SJSA1 (cell line): Measurements from ENCODE around the gene MAGOH. TPM values are rescaled to one million over a fixed set of nuclear protein-coding genes. Genes with fewer than 3 reads are reported as not detected.
A peak's percentile ranks its signal among the peaks of the same experiment; 100 is the strongest.

Source experiments
- DNase-seq, 2 experiments: peaks; one replicate each; pipeline ENCODE4 v3.0.0-alpha.2; 2015 to 2020; ENCODE audit warnings: low spot score in 2 of 2, low read depth in 1 of 2
- H3K27ac ChIP-seq: fragments of 250-450 bp; sonication (Bioruptor Pico); 2 replicates; pipeline ENCODE4 v1.5.1; 2020; ENCODE audit warnings: mild to moderate bottlenecking, moderate library complexity
- H3K27me3 ChIP-seq: fragments of 250-450 bp; sonication (Bioruptor Pico); replicated peaks from 2 replicates; pipeline ENCODE4 v1.5.1; 2020; ENCODE audit warnings: mild to moderate bottlenecking, moderate library complexity
- H3K36me3 ChIP-seq: fragments of 250-450 bp; sonication (Bioruptor Pico); 2 replicates; pipeline ENCODE4 v1.5.1; 2020; ENCODE audit warnings: mild to moderate bottlenecking
- H3K4me1 ChIP-seq: fragments of 250-450 bp; sonication (Bioruptor Pico); replicated peaks from 2 replicates; pipeline ENCODE4 v1.6.1; 2021; ENCODE audit warnings: mild to moderate bottlenecking
- H3K4me3 ChIP-seq: fragments of 250-450 bp; sonication (Bioruptor Pico); 2 replicates; pipeline ENCODE4 v1.5.1; 2020; ENCODE audit warnings: mild to moderate bottlenecking
- H3K9me3 ChIP-seq: fragments of 250-450 bp; sonication (Bioruptor Pico); replicated peaks from 2 replicates; pipeline ENCODE4 v1.5.1; 2020; ENCODE audit warnings: mild to moderate bottlenecking
- total RNA-seq: library from RNA; depleted of rRNA; stranded (reverse); fragments of >200 nt; shearing (Covaris generic); gene quantifications from 2 replicates; pipeline ENCODE4 v1.2.3, GENCODE V29; 2014; rRNA removed

Gene MAGOH
- total RNA-seq, 1 experiment from 2014 or later = 76.7 TPM

- H3K27ac ChIP-seq = no peak overlapping the region
Observed at GRCh38 chr1:53182716-53183094, 55.6 kb downstream of the MAGOH start.

GRCh38 chr1:53182111-53182593 is 56.2 kb downstream of the MAGOH start:
- DNase-seq = peak; percentile 67 to 85
- no peaks in the 10 kb centered on the region for H3K27me3 ChIP-seq
- H3K4me3 ChIP-seq = no peak overlapping the region
- H3K4me1 ChIP-seq = peaks cover 27% of the 10 kb centered on the region
- H3K36me3 ChIP-seq = no peaks in the 10 kb centered on the region
- no peak overlapping the region for H3K27ac ChIP-seq
- no peaks in the 10 kb centered on the region for H3K9me3 ChIP-seq

More at GRCh38 chr1:53182716-53183094, 55.6 kb downstream of the MAGOH start:
- Histone ChIP-seq H3K36me3 (no peaks in the 10 kb centered on the region), H3K4me3 (no peak overlapping the region), H3K4me1 (peaks cover 29% of the 10 kb centered on the region), H3K27me3 (no peaks in the 10 kb centered on the region), H3K9me3 (no peaks in the 10 kb centered on the region)
- no peak for DNase-seq

GRCh38 chr1:53180951-53181350 is 57.4 kb downstream of the MAGOH start:
- no peaks in the 10 kb centered on the region for H3K36me3 ChIP-seq
- H3K27ac ChIP-seq = no peak overlapping the region
- no peak for DNase-seq
- H3K4me3 ChIP-seq = no peak overlapping the region
- peaks cover 39% of the 10 kb centered on the region for H3K4me1 ChIP-seq
- no peaks in the 10 kb centered on the region for H3K27me3 ChIP-seq
- no peaks in the 10 kb centered on the region for H3K9me3 ChIP-seq

DNA sequence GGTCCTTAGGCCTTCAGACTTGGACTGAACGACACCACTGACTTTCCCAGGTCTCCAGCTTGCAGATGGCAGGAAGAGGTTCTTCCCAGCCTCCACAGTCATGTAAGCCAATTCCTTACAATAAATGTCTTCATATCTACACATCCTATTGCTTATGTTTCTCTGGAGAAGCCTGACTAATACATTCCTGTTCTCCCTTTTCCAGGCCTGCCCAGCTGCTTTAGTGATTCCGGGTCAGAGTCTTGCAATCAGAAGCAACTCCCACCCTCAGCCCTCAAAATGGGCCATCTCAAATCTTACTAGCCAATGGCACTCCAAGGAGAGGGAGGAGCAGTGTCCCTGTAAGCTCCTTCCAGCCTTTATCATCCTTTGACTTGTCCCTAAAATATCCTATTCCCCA is 58.1 kb downstream of the MAGOH start:
- DNase-seq = no peak
- peaks cover 42% of the 10 kb centered on the region for H3K4me1 ChIP-seq

More for the DNA sequence above, 58.1 kb downstream of the MAGOH start:
- Histone ChIP-seq H3K27me3 (no peaks in the 10 kb centered on the region), H3K27ac (no peak overlapping the region), H3K9me3 (no peaks in the 10 kb centered on the region), H3K4me3 (no peak overlapping the region), H3K36me3 (no peaks in the 10 kb centered on the region)

Other genes starting within 250 kb of the MAGOH start
- 1.3 and 4.1 TPM in 2 replicates for gene PODN, start 176.3 kb downstream of the MAGOH start, total RNA-seq
- gene SLC1A7, start 95.9 kb downstream of the MAGOH start, total RNA-seq = 4.5 and 12.1 TPM in 2 replicates
- gene CPT2, start 41.7 kb downstream of the MAGOH start, total RNA-seq = 12.1 and 23.5 TPM in 2 replicates
- gene CZIB, start 17.9 kb downstream of the MAGOH start, total RNA-seq = 90.0 and 92.7 TPM in 2 replicates
- gene LRP8, start 89.6 kb upstream of the MAGOH start, total RNA-seq = 15.6 and 16.2 TPM in 2 replicates
- not detected in 2 replicates for gene DMRTB1, start 220.9 kb upstream of the MAGOH start, total RNA-seq